Measurements from ENCODE around the gene HSPG2.
"Not testable (repeated sequence)": the region's sequence is repeated elsewhere in the genome, so short reads cannot be mapped to it uniquely, and the experiment has no call there.

HSPG2 gene

GRCh38 chr1:21955501-21956281 is 18.6 kb upstream of the HSPG2 start:
- Histone ChIP-seq H3K4me3 (ENCODE audit: low read depth, low read length) (no peak overlapping the region), H3K4me1 (ENCODE audit: control insufficient read depth, insufficient read depth, low read length, unreplicated experiment) (peaks cover 31% of the 10 kb centered on the region), H3K27ac (ENCODE audit: low read depth, low read length) (no peak overlapping the region), H2AFZ (ENCODE audit: low read length, unreplicated experiment) (no peak overlapping the region), H3K27me3 (ENCODE audit: insufficient read depth, low read length) (no peaks in the 10 kb centered on the region), H3K36me3 (ENCODE audit: insufficient read depth, low read length) (no peaks in the 10 kb centered on the region), H3K79me2 (ENCODE audit: control insufficient read depth, insufficient read depth, low read length, unreplicated experiment) (no peaks in the 10 kb centered on the region)

GRCh38 chr1:21955058-21955457 is 17.9 kb upstream of the HSPG2 start:
- no peaks in the 10 kb centered on the region for H3K79me2 ChIP-seq (ENCODE audit: control insufficient read depth, insufficient read depth, low read length, unreplicated experiment)
- no peak overlapping the region for H2AFZ ChIP-seq (ENCODE audit: low read length, unreplicated experiment)
- H3K27ac ChIP-seq (ENCODE audit: low read depth, low read length) = no peak overlapping the region
- H3K36me3 ChIP-seq (ENCODE audit: insufficient read depth, low read length) = no peaks in the 10 kb centered on the region
- H3K27me3 ChIP-seq (ENCODE audit: insufficient read depth, low read length) = no peaks in the 10 kb centered on the region
- H3K4me3 ChIP-seq (ENCODE audit: low read depth, low read length) = no peak overlapping the region
- H3K4me1 ChIP-seq (ENCODE audit: control insufficient read depth, insufficient read depth, low read length, unreplicated experiment) = peaks cover 31% of the 10 kb centered on the region

DNA sequence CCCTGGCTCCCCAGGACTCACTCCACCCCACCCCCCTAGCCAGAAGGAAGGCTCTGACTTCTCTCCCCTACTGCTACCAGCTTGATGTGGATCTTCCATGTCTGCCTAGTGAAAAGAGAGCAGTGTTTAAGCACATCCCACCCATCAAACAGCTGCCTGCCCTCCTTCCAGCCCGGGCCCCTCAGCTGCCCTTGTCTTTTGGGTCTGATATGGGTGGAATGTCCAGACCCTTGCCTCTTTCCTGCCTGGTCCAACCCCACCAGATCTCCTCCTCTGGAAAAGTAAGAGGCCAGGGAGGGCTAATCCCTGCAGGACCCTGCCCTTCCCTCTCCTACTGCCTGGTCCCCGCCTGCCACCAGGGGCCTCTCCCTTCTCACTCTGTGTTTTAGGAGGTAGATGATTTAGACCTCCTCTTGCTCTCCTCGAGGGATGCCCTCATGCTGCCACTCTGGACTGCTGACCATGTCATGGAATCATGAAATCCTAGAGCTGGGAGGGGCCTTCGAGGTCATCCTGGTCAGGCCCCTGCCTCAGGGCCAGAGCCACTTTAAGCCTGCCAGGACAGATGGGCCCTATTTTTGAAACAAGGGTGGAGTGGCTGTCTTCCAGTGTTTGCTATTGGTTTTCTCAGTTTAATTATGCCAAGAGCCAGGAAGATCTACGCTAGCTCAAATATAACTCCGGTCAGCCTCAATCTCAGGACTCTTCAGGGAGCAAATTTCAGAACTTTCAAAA is 15.8 kb upstream of the HSPG2 start:
- H3K36me3 ChIP-seq (ENCODE audit: insufficient read depth, low read length) = no peaks in the 10 kb centered on the region
- H3K27ac ChIP-seq (ENCODE audit: low read depth, low read length) = no peak overlapping the region
- H3K27me3 ChIP-seq (ENCODE audit: insufficient read depth, low read length) = no peaks in the 10 kb centered on the region
- H3K79me2 ChIP-seq (ENCODE audit: control insufficient read depth, insufficient read depth, low read length, unreplicated experiment) = no peaks in the 10 kb centered on the region
- H2AFZ ChIP-seq (ENCODE audit: low read length, unreplicated experiment) = no peak overlapping the region
- H3K4me1 ChIP-seq (ENCODE audit: control insufficient read depth, insufficient read depth, low read length, unreplicated experiment) = peaks cover 22% of the 10 kb centered on the region
- H3K4me3 ChIP-seq (ENCODE audit: low read depth, low read length) = no peak overlapping the region

DNA sequence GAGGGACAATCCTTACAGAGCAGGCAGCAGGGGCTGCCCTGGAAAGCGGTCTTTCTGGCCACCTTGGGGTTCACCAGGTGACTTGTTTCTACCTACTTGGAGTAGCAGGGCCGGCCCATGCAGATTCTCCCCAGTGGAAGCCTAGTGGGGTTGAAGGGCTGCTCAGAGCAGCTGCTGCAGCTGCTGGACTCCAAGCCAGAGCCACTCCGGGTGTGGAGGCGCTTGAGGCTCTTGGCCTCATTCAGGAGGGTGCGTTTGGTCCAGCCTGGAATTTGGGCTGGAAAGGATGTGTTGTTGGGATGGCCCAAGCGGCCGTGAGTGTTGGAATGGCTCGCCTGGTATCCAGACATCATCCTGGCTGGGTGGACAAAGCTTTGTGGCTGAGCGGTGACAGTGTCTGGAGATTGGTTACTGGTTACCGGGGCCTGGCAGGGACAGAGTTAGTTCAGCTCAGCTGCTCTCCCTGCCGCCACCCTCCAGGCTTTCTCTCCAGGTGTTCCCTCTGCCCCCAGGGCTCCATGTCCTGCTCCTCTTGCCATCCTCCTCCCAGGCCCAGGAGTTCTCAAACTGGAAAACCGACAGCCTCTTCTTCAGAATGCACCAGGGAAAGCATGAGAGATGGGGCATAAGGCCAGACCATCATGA is 14.2 kb upstream of the HSPG2 start:
- Histone ChIP-seq H3K36me3 (ENCODE audit: insufficient read depth, low read length) (no peaks in the 10 kb centered on the region), H3K27me3 (ENCODE audit: insufficient read depth, low read length) (no peaks in the 10 kb centered on the region), H3K4me1 (ENCODE audit: control insufficient read depth, insufficient read depth, low read length, unreplicated experiment) (peaks cover 10% of the 10 kb centered on the region), H3K79me2 (ENCODE audit: control insufficient read depth, insufficient read depth, low read length, unreplicated experiment) (no peaks in the 10 kb centered on the region), H2AFZ (ENCODE audit: low read length, unreplicated experiment) (no peak overlapping the region), H3K27ac (ENCODE audit: low read depth, low read length) (no peak overlapping the region), H3K4me3 (ENCODE audit: low read depth, low read length) (no peak overlapping the region)

DNA sequence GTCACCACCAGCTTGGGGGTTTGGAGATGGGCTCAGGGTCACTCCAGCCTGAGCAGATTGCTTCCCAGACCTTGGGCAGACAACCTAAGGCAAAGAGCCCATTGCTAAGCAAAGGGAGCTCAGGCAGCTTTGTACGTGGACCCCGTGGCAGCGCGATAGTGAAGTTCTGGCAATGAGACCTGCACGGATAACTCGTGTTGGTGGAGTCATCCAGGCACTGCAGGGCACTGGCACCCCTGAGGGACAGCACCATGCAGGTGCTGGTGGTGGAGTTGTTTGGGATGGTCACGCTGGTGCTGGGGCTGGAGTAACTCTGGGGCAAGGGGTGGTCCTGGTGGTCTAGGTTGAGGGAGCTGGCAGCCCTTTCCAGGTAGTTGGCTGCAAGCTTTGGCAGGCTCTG is 13.6 kb upstream of the HSPG2 start:
- Histone ChIP-seq H2AFZ (ENCODE audit: low read length, unreplicated experiment) (no peak overlapping the region), H3K27me3 (ENCODE audit: insufficient read depth, low read length) (no peaks in the 10 kb centered on the region), H3K79me2 (ENCODE audit: control insufficient read depth, insufficient read depth, low read length, unreplicated experiment) (no peaks in the 10 kb centered on the region), H3K36me3 (ENCODE audit: insufficient read depth, low read length) (no peaks in the 10 kb centered on the region), H3K4me3 (ENCODE audit: low read depth, low read length) (no peak overlapping the region), H3K4me1 (ENCODE audit: control insufficient read depth, insufficient read depth, low read length, unreplicated experiment) (peaks cover 4% of the 10 kb centered on the region), H3K27ac (ENCODE audit: low read depth, low read length) (no peak overlapping the region)

- Histone ChIP-seq H2AFZ (ENCODE audit: low read length, unreplicated experiment) (no peak overlapping the region), H3K36me3 (ENCODE audit: insufficient read depth, low read length) (no peaks in the 10 kb centered on the region), H3K79me2 (ENCODE audit: control insufficient read depth, insufficient read depth, low read length, unreplicated experiment) (no peaks in the 10 kb centered on the region), H3K4me1 (ENCODE audit: control insufficient read depth, insufficient read depth, low read length, unreplicated experiment) (no peaks in the 10 kb centered on the region), H3K27ac (ENCODE audit: low read depth, low read length) (no peak overlapping the region), H3K4me3 (ENCODE audit: low read depth, low read length) (no peak overlapping the region), H3K27me3 (ENCODE audit: insufficient read depth, low read length) (no peaks in the 10 kb centered on the region)
Observed at GRCh38 chr1:21946836-21947587, 9.9 kb upstream of the HSPG2 start.

- Histone ChIP-seq H3K4me1 (ENCODE audit: control insufficient read depth, insufficient read depth, low read length, unreplicated experiment) (peaks cover 8% of the 10 kb centered on the region), H3K36me3 (ENCODE audit: insufficient read depth, low read length) (no peaks in the 10 kb centered on the region), H3K79me2 (ENCODE audit: control insufficient read depth, insufficient read depth, low read length, unreplicated experiment) (no peaks in the 10 kb centered on the region), H3K4me3 (ENCODE audit: low read depth, low read length) (no peak overlapping the region), H3K27ac (ENCODE audit: low read depth, low read length) (no peak overlapping the region), H3K27me3 (ENCODE audit: insufficient read depth, low read length) (no peaks in the 10 kb centered on the region), H2AFZ (ENCODE audit: low read length, unreplicated experiment) (no peak overlapping the region)
Observed at GRCh38 chr1:21944733-21945073, 7.6 kb upstream of the HSPG2 start.

DNA sequence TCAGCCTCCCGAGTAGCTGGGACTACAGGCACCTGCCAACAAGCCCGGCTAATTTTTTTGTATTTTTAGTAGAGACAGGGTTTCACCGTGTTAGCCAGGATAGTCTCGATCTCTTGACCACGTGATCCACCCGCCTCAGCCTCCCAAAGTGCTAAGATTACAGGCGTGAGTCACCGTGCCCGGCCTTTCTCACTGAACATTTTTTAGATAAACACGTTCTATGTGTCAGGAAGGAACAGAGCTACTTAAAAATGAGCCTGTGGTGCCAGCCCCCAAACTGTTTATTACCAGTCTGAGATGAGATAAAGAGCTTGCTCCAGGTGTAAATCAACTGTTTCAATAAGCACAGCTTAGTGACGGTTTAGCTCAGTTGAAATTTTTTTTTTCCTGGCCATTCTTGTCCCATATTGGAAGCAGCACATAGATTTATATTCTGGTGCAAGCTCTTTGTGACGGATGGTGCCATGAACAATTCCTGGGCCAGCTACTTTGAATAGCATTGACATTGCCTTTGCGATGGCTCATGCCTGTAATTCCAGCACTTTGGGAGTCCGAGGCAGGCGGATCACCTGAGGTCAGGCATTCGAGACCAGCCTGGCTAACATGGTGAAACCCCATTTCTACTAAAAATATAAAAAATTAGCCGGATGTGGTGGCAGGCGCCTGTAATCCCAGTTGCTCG is 6.0 kb upstream of the HSPG2 start:
- H3K4me3 ChIP-seq (ENCODE audit: low read depth, low read length); H3K36me3 ChIP-seq (ENCODE audit: insufficient read depth, low read length); H3K79me2 ChIP-seq (ENCODE audit: control insufficient read depth, insufficient read depth, low read length, unreplicated experiment); H3K27ac ChIP-seq (ENCODE audit: low read depth, low read length); H2AFZ ChIP-seq (ENCODE audit: low read length, unreplicated experiment); H3K27me3 ChIP-seq (ENCODE audit: insufficient read depth, low read length): not testable (repeated sequence)
- peaks cover 22% of the 10 kb centered on the region for H3K4me1 ChIP-seq (ENCODE audit: control insufficient read depth, insufficient read depth, low read length, unreplicated experiment)

DNA sequence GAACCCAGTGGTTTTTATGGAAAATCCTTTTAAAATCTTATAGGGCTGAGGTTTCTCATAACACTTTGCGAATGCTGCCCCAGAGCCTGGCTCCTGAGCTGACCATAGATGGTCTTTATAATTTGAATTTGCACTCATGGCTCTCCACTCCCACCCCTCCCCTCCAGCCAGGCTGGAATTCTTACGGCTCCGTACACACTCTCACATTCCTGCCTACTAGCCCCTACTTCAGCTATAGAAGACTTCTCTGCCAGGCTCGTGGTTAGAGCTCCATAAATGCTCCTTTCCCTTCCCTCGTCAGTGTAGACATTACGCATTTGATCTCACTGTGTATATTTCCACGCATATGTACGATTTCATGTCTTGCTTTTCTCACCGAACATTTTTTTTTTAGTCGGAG is 5.4 kb upstream of the HSPG2 start:
- H3K4me3 ChIP-seq (ENCODE audit: low read depth, low read length) = no peak overlapping the region
- H3K27ac ChIP-seq (ENCODE audit: low read depth, low read length) = no peak overlapping the region
- no peaks in the 10 kb centered on the region for H3K36me3 ChIP-seq (ENCODE audit: insufficient read depth, low read length)
- H2AFZ ChIP-seq (ENCODE audit: low read length, unreplicated experiment) = no peak overlapping the region
- no peaks in the 10 kb centered on the region for H3K79me2 ChIP-seq (ENCODE audit: control insufficient read depth, insufficient read depth, low read length, unreplicated experiment)
- peaks cover 26% of the 10 kb centered on the region for H3K4me1 ChIP-seq (ENCODE audit: control insufficient read depth, insufficient read depth, low read length, unreplicated experiment)
- H3K27me3 ChIP-seq (ENCODE audit: insufficient read depth, low read length) = no peaks in the 10 kb centered on the region

- H3K27ac ChIP-seq (ENCODE audit: low read depth, low read length) = no peak overlapping the region
- H3K79me2 ChIP-seq (ENCODE audit: control insufficient read depth, insufficient read depth, low read length, unreplicated experiment) = peaks cover 5% of the 10 kb centered on the region
- H3K4me1 ChIP-seq (ENCODE audit: control insufficient read depth, insufficient read depth, low read length, unreplicated experiment) = peaks cover 26% of the 10 kb centered on the region
- H3K4me3 ChIP-seq (ENCODE audit: low read depth, low read length) = no peak overlapping the region
- no peaks in the 10 kb centered on the region for H3K27me3 ChIP-seq (ENCODE audit: insufficient read depth, low read length)
- no peaks in the 10 kb centered on the region for H3K36me3 ChIP-seq (ENCODE audit: insufficient read depth, low read length)
- no peak overlapping the region for H2AFZ ChIP-seq (ENCODE audit: low read length, unreplicated experiment)
Observed at GRCh38 chr1:21941370-21941769, 4.3 kb upstream of the HSPG2 start.

Measured in ACC112 (cell line).